Choroid plexus epithelial cell (primary cell): ENCODE data around the gene ABCD1.

Experiments
- DNase-seq: peaks from one replicate; pipeline ENCODE4 v3.0.0-alpha.2; 2010; ENCODE audit warnings: low read depth
- H3K4me3 ChIP-seq: 2 replicates; pipeline ENCODE4 v1.5.1; 2011; ENCODE audit warnings: low read depth, mild to moderate bottlenecking, control low read depth, low read length, moderate library complexity
- TF ChIP-seq, protein P1 (sequence below): conservative IDR thresholded peaks from 2 replicates; pipeline ENCODE4 v1.5.1; 2011; ENCODE audit warnings: low read depth, mild to moderate bottlenecking, control low read depth, inconsistent platforms, low read length, moderate library complexity

The ABCD1 gene

DNA sequence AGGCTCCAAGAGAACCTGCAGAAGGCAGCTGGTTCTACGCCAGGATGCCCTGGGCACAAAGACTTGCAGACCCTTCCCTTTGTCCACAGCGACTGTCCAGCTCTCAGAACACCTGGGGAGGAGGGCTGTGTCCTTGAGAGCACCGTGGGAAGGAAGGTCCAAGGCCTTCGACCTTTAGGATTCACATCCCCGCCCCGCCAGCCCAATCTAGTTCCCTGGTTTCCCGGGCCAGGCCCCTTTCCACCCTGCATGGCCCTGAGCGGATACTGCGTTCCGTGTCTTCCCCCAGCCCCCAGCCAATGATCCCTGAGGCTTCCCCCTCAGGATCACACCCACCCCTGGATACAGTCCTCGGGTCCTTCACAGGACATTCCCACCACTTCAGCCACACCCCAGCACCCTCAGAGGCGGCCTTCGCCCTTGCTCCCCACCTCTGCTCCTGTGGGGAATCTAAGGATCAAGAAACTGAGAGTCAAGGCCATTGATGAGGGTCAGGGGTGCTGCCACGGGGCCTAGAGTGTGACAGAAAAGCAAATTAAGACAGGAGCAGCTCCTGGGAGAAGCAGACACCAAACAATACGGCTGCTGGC, 9.1 kb downstream of the ABCD1 start:
- no peak overlapping the region for H3K4me3 ChIP-seq
- TF ChIP-seq, protein P1, sequence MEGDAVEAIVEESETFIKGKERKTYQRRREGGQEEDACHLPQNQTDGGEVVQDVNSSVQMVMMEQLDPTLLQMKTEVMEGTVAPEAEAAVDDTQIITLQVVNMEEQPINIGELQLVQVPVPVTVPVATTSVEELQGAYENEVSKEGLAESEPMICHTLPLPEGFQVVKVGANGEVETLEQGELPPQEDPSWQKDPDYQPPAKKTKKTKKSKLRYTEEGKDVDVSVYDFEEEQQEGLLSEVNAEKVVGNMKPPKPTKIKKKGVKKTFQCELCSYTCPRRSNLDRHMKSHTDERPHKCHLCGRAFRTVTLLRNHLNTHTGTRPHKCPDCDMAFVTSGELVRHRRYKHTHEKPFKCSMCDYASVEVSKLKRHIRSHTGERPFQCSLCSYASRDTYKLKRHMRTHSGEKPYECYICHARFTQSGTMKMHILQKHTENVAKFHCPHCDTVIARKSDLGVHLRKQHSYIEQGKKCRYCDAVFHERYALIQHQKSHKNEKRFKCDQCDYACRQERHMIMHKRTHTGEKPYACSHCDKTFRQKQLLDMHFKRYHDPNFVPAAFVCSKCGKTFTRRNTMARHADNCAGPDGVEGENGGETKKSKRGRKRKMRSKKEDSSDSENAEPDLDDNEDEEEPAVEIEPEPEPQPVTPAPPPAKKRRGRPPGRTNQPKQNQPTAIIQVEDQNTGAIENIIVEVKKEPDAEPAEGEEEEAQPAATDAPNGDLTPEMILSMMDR = no peak
- no peak for DNase-seq

DNA sequence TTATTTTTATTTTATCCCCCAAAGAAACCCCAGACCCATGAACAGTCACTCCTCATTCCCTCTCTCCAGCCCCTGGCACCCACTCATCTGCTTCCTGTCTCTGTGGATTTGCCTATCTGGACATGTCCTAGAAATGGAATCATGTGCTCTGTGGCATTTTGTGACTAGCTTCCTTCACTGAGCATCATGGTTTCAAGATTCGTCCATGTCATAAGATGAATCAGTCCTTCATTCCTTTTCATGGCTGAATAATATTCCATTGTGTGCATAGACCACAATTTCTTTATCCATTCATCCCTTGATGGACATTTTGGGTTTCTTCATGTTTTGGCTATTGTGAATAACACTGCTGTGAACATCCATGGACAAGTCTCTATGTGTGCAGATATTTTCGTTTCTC, 10.2 kb downstream of the ABCD1 start:
- no peak for DNase-seq

DNA sequence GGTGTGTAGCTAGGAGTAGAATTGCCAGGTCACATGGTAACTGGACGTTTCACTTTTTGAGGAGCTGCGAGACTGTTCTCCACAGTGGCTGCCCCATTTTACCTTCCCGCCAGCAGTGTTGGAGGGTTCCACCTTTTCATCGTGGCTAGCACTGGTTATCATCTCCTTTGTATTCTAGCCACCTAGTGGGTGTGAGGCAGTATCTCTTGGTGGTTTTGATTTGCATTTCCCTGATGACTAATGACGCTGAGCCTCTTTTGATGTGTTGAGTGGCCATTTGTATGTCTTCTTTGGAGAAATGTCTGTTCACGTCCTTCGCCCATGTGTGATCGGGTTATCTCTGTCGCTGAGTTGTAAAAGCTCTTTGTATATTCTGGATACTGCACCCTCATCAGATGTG, 10.6 kb downstream of the ABCD1 start:
- peak; percentile 8 for DNase-seq
- no peak overlapping the region for H3K4me3 ChIP-seq
- TF ChIP-seq, protein P1 = peak; percentile 18

More for the DNA sequence above, 10.2 kb downstream of the ABCD1 start:
- TF ChIP-seq, protein P1 = no peak
- H3K4me3 ChIP-seq = no peak overlapping the region

DNA sequence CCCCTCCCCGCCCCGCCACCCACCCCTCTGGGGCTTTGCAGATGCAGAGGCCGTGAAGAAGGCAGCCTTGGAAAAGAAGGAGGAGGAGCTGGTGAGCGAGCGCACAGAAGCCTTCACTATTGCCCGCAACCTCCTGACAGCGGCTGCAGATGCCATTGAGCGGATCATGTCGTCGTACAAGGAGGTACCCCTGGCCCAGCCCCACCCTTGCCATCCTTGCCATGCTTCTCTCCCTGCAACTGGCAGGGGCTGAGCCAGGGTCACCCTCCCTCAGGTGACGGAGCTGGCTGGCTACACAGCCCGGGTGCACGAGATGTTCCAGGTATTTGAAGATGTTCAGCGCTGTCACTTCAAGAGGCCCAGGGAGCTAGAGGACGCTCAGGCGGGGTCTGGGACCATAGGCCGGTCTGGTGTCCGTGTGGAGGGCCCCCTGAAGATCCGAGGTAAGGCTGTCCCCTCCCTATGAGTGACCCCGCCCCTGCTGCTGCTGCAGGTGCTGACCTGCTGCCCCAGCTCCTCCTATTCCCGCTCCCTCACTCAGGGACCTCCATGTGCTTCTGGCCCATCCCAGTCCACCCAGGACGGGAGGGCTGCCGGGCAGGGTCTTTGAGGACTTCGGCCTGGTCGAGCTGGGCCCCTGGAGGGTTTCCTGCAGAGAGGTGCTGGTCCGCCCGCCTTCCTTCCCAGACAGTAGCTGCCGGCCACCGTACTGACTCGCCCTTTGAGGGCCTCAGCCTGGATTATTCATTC, 11.6 kb downstream of the ABCD1 start:
- H3K4me3 ChIP-seq = no peak overlapping the region
- DNase-seq = no peak
- TF ChIP-seq, protein P1 = no peak

DNA sequence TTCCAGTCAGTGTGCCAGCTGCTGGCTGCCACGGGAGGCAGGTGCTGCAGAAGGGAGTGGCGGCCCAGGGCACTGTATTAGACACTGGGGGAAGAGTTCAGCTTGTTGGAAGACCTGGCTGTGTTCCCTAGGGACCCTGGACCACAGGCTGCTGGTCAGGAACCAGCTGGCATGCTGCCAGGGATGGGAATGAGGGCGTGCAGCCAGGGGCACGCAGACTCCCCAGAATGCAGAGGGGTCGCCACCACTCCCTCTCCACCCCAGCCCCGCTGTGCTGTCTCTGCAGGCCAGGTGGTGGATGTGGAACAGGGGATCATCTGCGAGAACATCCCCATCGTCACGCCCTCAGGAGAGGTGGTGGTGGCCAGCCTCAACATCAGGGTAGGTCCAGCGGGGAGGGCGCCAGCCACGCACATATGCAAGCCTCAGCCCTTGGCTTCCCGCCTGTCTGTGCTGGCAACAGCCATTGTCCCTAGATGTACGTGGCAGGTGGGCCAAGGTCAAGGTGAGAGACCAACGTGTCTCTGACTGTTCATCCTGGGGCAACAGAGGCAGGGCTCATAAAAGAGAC, 12.3 kb downstream of the ABCD1 start:
- H3K4me3 ChIP-seq = no peak overlapping the region
- DNase-seq = no peak
- TF ChIP-seq, protein P1 = no peak

DNA sequence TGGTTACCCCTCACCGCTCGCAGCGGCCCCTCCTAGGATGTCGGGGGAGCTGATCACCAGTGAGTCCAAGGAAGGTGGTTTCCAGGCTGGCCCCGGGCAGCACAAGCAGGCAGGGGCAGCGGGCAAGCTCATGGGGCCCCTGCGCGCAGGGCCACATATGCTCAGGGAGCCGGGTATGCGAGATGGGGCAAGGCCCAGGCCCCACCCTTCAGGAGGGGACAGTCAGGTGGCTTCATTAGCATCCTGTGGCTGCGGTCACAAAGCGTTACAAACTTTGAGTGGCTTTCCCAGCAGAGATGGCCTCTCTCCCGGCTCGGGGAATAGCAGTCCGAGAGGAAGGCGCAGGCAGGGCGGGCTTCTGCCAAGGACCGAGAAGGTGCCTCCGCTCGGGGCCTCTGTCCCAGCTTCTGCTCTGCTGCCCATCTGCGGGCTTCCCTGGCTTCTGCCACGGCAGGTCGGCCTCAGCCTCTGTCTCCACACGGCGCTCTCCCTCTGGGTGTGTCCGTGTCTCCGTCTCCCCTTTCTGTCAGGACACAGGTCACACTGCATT, 13.5 kb downstream of the ABCD1 start:
- TF ChIP-seq, protein P1 = no peak
- no peak overlapping the region for H3K4me3 ChIP-seq
- no peak for DNase-seq
